ENCODE results near the gene SPRN. TPM values are rescaled to one million over a fixed set of nuclear protein-coding genes. Genes with fewer than 3 reads are reported as not detected.
A peak's percentile ranks its signal among the peaks of the same experiment; 100 is the strongest.
"Not testable (repeated sequence)": the region's sequence is repeated elsewhere in the genome, so short reads cannot be mapped to it uniquely, and the experiment has no call there.

The SPRN gene
- total and polyA plus RNA-seq, 12 donors: 0.10 to 1.8 (median 0.60) TPM; not detected in 3

DNA sequence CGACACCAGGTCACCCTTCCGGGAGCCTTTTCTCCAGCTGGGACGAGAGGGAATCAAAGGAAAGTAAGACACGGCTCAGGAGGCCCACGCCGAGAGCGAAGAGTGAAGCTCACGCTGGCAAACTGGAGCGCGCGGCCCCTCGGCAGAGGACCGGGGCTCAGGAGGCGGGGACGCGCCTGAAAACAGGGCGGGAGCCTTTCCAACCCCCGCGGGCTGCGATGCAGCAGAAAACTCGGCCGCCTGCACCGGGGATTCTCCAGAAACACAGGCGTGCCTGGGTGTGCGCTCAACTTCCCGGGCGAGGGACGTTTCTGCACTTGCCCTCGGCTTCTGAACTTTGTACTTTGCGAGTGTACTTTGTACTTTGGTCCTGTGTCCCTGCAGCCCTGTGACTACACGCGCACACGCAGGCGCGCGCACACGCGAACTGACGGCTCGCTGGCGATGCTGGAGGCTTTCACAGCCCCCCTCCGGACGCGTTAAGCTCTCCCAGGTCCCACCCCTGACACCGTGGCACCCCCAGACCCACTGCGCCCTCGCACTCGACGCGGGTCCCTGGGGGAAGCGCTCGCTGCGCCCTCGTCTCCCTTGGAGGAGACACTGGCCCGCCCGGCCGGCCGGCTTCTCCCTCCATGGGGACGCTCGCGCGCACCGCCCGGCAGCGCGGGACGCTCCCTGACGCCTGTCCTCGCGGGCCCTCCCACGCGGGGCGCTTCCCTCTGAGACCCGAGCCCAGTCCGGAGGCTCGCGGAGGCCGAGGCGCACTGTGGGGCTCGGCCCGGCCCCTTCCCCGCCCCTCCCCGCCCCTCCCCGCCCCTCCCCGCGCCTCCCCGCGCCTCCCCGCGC lies 46.0 kb downstream of the SPRN start:
- Histone ChIP-seq H3K4me3 (peak overlapping the region in 2 of 4 donors; percentile 58 to 91), H3K27me3 (no peaks in the 10 kb centered on the region), H3K27ac (peak overlapping the region in 4 of 5 donors; percentile 15 to 82 (median 56)), H3K36me3 (replicated peaks in 1 of 2) (no peaks in the 10 kb centered on the region), H3K9me3 (replicated peaks in 1 of 3) (no peaks in the 10 kb centered on the region), H3K4me1 (replicated peaks in 1 of 2) (peaks cover 15 to 20% of the 10 kb centered on the region in 2 donors)
- WGBS, 4 donors: 0 to 1% (median 0%) methylated on average over 2 to 81 of the region's 90 CpGs
- intact Hi-C loops (cut with DNase I): no loop called here
- peak; percentile 63 to 75 (median 71) for DNase-seq
- TF ChIP-seq, protein P1, sequence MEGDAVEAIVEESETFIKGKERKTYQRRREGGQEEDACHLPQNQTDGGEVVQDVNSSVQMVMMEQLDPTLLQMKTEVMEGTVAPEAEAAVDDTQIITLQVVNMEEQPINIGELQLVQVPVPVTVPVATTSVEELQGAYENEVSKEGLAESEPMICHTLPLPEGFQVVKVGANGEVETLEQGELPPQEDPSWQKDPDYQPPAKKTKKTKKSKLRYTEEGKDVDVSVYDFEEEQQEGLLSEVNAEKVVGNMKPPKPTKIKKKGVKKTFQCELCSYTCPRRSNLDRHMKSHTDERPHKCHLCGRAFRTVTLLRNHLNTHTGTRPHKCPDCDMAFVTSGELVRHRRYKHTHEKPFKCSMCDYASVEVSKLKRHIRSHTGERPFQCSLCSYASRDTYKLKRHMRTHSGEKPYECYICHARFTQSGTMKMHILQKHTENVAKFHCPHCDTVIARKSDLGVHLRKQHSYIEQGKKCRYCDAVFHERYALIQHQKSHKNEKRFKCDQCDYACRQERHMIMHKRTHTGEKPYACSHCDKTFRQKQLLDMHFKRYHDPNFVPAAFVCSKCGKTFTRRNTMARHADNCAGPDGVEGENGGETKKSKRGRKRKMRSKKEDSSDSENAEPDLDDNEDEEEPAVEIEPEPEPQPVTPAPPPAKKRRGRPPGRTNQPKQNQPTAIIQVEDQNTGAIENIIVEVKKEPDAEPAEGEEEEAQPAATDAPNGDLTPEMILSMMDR (IDR thresholded peaks at IDR 0.05): no peak
- TF ChIP-seq POLR2A (IDR thresholded peaks at IDR 0.05): peak; percentile 10 to 36

DNA sequence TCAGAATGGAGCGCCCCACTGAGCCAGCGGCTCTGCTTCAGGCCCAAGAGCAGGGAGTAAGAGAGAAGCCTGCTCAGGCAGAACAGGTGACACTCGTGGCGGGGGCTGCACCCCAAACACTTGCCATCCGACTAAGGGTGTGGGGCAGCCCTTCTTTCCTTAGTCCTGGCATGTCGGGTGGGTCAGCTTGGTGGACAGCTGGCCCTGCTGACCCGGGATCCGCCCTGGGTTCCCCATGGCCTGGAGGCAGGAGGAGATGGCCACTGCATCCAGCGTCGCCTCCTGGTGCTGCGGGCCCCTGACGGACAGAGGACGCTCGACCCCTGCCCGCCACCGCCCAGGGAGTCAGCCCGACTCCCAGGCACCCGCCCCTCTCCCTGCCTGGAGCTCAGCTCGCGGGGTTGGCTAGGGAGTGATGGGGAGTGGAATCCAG lies 46.6 kb downstream of the SPRN start:
- TF ChIP-seq POLR2A (IDR thresholded peaks at IDR 0.05): no peak
- TF ChIP-seq, protein P1 (IDR thresholded peaks at IDR 0.05): no peak
- H3K4me3 ChIP-seq: peak overlapping the region in 2 of 4 donors; percentile 58 to 91
- no peaks in the 10 kb centered on the region for H3K9me3 ChIP-seq (replicated peaks in 1 of 3)
- no peak for DNase-seq
- H3K27me3 ChIP-seq: no peaks in the 10 kb centered on the region
- 25 to 57% (median 28%) methylated on average over 5 to 20 of the region's 20 CpGs; no CpG with 5 or more reads in 1 of the 4 donors for WGBS, 4 donors
- H3K36me3 ChIP-seq (replicated peaks in 1 of 2): no peaks in the 10 kb centered on the region
- peaks cover 15 to 20% of the 10 kb centered on the region in 2 donors for H3K4me1 ChIP-seq (replicated peaks in 1 of 2)
- peak overlapping the region in 3 of 5 donors; percentile 55 to 82 (median 58) for H3K27ac ChIP-seq
- intact Hi-C loops (cut with DNase I): no loop called here

DNA sequence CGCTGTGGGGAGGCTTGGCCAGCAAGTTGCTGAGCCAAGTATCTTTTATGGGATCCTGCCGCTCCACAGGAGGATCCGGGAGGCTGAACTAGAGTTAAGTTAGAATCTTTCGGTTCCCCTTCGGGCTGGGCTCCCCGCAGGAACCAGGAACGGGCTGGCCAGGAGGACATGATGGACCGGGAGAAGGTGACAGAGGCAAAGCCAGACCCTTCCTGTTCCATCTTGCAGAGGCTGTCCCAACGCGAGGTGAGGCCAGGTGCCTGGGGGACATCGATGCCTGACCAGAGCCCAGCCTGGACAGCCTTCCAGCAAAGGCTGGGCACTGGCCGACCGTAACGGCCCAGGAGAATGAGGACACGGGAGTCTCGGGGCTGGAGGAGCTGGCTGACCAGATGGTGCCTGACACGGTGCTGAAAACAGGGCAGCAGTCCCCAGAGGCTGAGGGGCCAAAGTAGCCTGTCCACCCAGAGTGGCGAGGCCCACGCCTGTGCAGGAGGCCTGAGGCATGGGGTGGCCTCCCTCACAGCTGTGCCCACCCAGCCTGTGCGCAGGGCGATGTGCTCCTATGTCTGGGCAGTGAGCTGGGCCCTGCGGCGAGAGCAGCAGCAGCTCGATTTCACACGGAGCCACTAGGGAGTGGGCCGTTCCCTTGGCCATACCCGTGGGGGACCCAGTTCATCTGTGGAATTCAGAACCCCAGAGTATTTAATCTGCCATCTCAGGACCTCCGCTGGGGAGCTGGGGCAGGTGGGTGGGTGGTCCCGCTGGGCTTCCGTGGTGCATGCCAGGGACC lies 47.2 kb downstream of the SPRN start:
- Histone ChIP-seq H3K9me3 (replicated peaks in 1 of 3) (no peaks in the 10 kb centered on the region), H3K27ac (no peak overlapping the region), H3K27me3 (no peaks in the 10 kb centered on the region), H3K4me3 (no peak overlapping the region), H3K4me1 (replicated peaks in 1 of 2) (peaks cover 15 to 22% of the 10 kb centered on the region in 2 donors), H3K36me3 (replicated peaks in 1 of 2) (no peaks in the 10 kb centered on the region)
- no peak for DNase-seq
- TF ChIP-seq POLR2A (IDR thresholded peaks at IDR 0.05): no peak
- TF ChIP-seq, protein P1 (IDR thresholded peaks at IDR 0.05): no peak
- 86 to 92% (median 88%) methylated on average over 14 to 30 of the region's 30 CpGs for WGBS, 4 donors
- intact Hi-C loops (cut with DNase I): no loop called here

DNA sequence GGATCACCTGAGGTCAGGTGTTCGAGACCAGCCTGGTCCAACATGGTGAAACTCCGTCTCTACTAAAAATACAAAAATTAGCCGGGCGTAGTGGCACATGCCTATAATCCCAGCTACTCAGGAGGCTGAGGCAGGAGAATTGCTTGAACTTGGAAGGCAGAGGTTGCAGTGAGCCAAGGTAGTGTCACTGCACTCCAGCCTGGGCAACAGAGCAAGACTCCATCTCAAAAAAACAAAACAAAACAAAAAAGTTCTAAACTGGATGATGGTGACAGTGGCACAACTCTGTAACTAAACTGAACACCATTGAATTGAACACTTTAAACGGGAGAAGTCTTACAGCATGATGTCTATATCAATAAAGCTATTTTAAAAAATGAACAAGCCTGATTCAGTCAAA lies 48.2 kb downstream of the SPRN start:
- H3K36me3 ChIP-seq (replicated peaks in 1 of 2); DNase-seq; H3K9me3 ChIP-seq (replicated peaks in 1 of 3); H3K27ac ChIP-seq; intact Hi-C loops (cut with DNase I); H3K4me3 ChIP-seq; H3K27me3 ChIP-seq: not testable (repeated sequence)
- 79 to 92% (median 85%) methylated on average over 5 of the region's 5 CpGs for WGBS, 4 donors
- peaks cover 15 to 25% of the 10 kb centered on the region in 2 donors for H3K4me1 ChIP-seq (replicated peaks in 1 of 2)
